GM18499 (cell line): ENCODE results near the gene ICOSLG.
"Not testable (repeated sequence)": the region's sequence is repeated elsewhere in the genome, so short reads cannot be mapped to it uniquely, and the experiment has no call there.

Experiments used
- ATAC-seq: cut with Tn5 transposase; IDR thresholded peaks from one replicate; pipeline ENCODE4 v1.9.1; 2021; ENCODE audit warnings: moderate number of reproducible peaks; ENCODE audit not compliant: insufficient read depth, unreplicated experiment

ICOSLG gene

GRCh38 chr21:44190349-44191271, 50.1 kb downstream of the ICOSLG start:
- ATAC-seq, result not testable (repeated sequence)

- not testable (repeated sequence) for ATAC-seq
Observed at GRCh38 chr21:44184862-44185261, 55.9 kb downstream of the ICOSLG start.

DNA sequence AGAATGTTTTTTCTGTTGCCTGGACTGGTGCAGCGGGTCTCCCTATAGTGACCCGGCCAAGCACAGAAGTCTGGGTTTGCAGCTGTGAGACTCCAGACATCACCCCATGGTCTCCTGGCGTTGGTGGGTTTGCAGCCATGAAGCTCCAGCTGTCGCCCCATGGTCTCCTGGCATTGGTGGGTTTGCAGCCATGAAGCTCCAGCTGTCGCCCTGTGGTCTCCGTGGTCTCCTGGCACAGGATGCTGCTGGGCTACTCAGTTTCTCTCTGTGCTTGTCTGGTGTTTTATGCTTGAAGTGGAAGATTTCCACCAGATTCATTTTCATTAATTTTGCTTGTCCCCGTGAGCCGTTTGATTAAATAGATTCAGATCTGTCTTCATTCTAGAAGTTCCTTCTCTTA, 58.5 kb downstream of the ICOSLG start:
- ATAC-seq, result not testable (repeated sequence)

DNA sequence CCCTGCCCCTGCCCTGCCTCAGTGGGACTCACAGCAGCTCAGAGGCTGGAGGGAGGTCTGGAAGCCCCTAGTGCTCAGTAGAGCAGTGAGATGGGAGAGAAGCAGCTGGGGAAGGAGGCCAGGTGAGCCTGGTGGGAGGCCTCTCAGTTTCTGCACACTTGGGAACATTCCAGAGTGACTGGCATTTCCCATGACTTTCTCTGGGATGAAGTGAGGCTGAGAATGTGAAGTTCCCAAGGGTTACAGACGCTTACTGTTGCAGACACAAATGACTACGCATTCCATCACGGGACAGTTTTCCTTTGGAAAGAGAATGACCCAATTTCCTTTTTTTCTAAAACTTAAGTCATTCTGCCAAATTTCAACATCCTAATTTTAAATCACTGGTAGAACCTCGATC, 59.2 kb downstream of the ICOSLG start:
- ATAC-seq, result not testable (repeated sequence)

GRCh38 chr21:44176127-44176526, 64.6 kb downstream of the ICOSLG start:
- ATAC-seq, result not testable (repeated sequence)

- ATAC-seq, result not testable (repeated sequence)
Observed at GRCh38 chr21:44175189-44175588, 65.6 kb downstream of the ICOSLG start.
